ENCODE results near the gene RTL1.

The RTL1 gene

GRCh38 chr14:100902295-100903133 lies 1.0 kb downstream of the RTL1 start:
- no peak for DNase-seq (ENCODE audit: insufficient read length, low spot score)
- FAIRE-seq, result no peak
- TF ChIP-seq CTCF (IDR thresholded peaks at IDR 0.05; ENCODE audit: insufficient read depth, missing control alignments), result no peak

- FAIRE-seq (no peak), DNase-seq (ENCODE audit: insufficient read length, low spot score) (no peak)
- no peak for TF ChIP-seq CTCF (IDR thresholded peaks at IDR 0.05; ENCODE audit: insufficient read depth, missing control alignments)
Observed at GRCh38 chr14:100901391-100902183, 1.9 kb downstream of the RTL1 start.

GRCh38 chr14:100900837-100901390 lies 2.6 kb downstream of the RTL1 start:
- no peak for DNase-seq (ENCODE audit: insufficient read length, low spot score)
- TF ChIP-seq CTCF (IDR thresholded peaks at IDR 0.05; ENCODE audit: insufficient read depth, missing control alignments), result peak; percentile 18
- FAIRE-seq, result no peak

GRCh38 chr14:100899884-100900771 lies 3.4 kb downstream of the RTL1 start:
- DNase-seq (ENCODE audit: insufficient read length, low spot score) (no peak), FAIRE-seq (no peak)
- TF ChIP-seq CTCF (IDR thresholded peaks at IDR 0.05; ENCODE audit: insufficient read depth, missing control alignments), result no peak

- FAIRE-seq (no peak), DNase-seq (ENCODE audit: insufficient read length, low spot score) (no peak)
- TF ChIP-seq CTCF (IDR thresholded peaks at IDR 0.05; ENCODE audit: insufficient read depth, missing control alignments), result no peak
Observed at GRCh38 chr14:100898935-100899883, 4.3 kb downstream of the RTL1 start.

GRCh38 chr14:100898465-100898864 lies 5.1 kb downstream of the RTL1 start:
- DNase-seq (ENCODE audit: insufficient read length, low spot score) (no peak), FAIRE-seq (no peak)
- no peak for TF ChIP-seq CTCF (IDR thresholded peaks at IDR 0.05; ENCODE audit: insufficient read depth, missing control alignments)

Measured in D721Med (cell line).